ENCODE results near the gene ESRP2. TPM values are rescaled to one million over a fixed set of nuclear protein-coding genes. Genes with fewer than 3 reads are reported as not detected.

ESRP2 gene
- total and polyA plus RNA-seq, 9 of the 15 experiments (the other 6 are each of a cell fraction or from before 2014, with no cell fraction given), result 0.05 to 0.15 (median 0.07) TPM; not detected in 6

- TF ChIP-seq ZNF318 (IDR thresholded peaks at IDR 0.05; ENCODE audit: borderline replicate concordance in 1 of 2, low read depth in 1 of 2) (no peak), PCBP1 (IDR thresholded peaks at IDR 0.05; ENCODE audit: low read depth, low read length, poor library complexity, severe bottlenecking) (peak; percentile 27), CBX1 (IDR thresholded peaks at IDR 0.05; ENCODE audit: low read depth) (no peak), NCOA4 (IDR thresholded peaks at IDR 0.05; ENCODE audit: partially characterized antibody) (peak; percentile 87), FOXJ2 (tag; IDR thresholded peaks at IDR 0.05) (no peak), USF1 (CRISPR knock-in tag; IDR thresholded peaks at IDR 0.05) (peak; percentile 35; the same call in 1 of the 2 replicates), FOXK2 (conservative IDR thresholded peaks at IDR 0.05 in 1 of 2, IDR thresholded peaks at IDR 0.05 in 1 of 2; ENCODE audit: low read depth in 2 of 2) (peak in 1 of 2 experiments; percentile 65; a peak in 2 of 4 replicates), SP2 (IDR thresholded peaks at IDR 0.05; ENCODE audit: extremely low read depth, low read depth, low read length, poor library complexity, severe bottlenecking) (peak; percentile 59), ZZZ3 (IDR thresholded peaks at IDR 0.05) (no peak), ZBTB17 (CRISPR knock-in tag; IDR thresholded peaks at IDR 0.05) (peak; percentile 100), ARID4B (CRISPR knock-in tag; IDR thresholded peaks at IDR 0.05) (peak; percentile 65), MTF1 (CRISPR knock-in tag; IDR thresholded peaks at IDR 0.05; ENCODE audit: borderline replicate concordance) (no peak)
These were observed 9.3 kb upstream of the ESRP2 start, which contains the start of gene PLA2G15 (continued) for GRCh38 chr16:68244903-68245853.

Data from K562 (cell line).